Activated T-helper 9 cell treated with anti-CD3 and anti-CD28 coated beads, Interleukin-2, amount 50 U/mL, for 16 hours (primary cell): ENCODE measurements around the gene PLA2G6.
"Not testable (repeated sequence)": the region's sequence is repeated elsewhere in the genome, so short reads cannot be mapped to it uniquely, and the experiment has no call there.

Experiments
- DNase-seq: peaks from one replicate; pipeline ENCODE4 v3.0.0-alpha.2; 2020; ENCODE audit warnings: low read depth

Gene PLA2G6

GRCh38 chr22:38129021-38129420 lies 52.6 kb downstream of the PLA2G6 start:
- DNase-seq = no peak

DNA sequence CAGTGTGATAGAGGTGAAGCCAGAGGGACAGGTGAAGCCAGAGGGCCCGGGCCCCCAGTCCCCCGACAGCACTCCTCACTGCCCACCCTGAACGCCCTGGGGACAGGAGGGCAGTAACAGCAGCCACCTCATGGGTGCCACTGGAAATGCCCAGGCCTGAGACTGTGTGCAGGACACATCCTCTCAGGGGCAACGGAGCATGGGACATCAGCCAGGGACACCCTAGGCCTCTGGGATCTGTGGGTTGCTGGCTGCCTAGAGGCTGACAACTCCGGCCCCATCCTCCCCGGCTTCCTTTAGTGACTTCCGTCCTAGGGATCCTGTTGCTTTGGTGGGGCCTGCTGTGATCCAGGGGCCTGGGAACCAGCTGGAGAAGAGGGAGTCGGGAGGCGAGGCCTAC lies 53.8 kb downstream of the PLA2G6 start:
- no peak for DNase-seq

DNA sequence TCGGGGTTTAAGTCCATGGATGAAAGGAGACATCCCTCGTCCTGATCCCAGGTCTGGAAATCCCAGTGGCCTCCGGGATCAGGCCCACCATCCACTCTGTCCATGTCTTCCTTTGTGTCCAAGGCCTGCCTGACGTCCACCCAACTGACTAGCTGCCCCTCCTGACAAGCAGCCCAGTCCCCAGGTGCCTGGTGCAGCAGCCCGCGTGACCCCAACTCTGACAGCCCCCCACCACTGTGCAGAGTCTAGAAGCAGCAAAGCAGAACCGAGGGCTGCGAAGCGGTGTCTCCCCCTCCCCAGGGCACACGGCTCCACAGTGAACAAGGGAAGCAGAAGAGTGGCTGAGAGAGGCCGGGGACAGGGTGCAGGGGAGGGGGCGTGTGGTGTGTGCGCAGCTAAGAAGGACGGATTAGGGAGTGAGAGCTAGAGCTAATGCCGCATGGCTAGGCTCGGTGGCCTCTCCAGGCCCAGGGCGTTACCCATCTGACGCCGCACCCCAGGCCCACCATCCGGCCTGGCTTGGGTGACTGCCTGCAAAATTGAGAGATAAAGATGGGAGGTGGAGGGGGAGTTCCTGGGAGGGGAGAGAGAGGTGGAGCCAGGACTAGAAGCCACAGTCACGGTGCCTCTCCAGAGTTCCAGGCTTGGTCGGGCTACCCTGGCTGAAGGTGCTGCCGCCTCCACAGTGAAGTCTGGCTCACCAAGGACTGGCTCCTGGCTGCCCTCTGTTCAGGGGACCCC lies 54.5 kb downstream of the PLA2G6 start:
- DNase-seq = no peak

DNA sequence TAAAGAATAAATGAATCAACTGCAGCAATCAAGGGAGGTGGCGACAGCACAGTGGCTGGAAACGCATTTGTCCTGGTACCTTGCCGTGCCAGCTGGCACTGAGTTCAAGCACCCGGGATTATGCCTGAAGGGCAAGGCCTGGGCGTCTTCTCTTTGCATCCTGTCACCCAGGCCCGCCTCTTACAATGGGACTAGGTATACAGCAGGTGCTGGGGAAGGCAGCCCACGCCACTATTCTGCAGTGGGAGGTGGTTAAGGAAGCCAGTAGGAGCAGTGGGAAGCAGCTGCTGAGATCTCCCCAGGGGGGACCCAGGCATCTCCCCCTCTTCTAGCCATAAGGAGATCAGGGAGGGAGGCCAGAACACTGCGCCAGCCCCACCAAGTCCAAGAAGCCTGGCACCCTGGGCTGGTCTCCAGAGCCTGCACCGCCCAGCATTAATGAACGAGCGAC lies 55.9 kb downstream of the PLA2G6 start:
- no peak for DNase-seq

- DNase-seq = no peak
Measured at GRCh38 chr22:38125038-38125610, 56.5 kb downstream of the PLA2G6 start.

DNA sequence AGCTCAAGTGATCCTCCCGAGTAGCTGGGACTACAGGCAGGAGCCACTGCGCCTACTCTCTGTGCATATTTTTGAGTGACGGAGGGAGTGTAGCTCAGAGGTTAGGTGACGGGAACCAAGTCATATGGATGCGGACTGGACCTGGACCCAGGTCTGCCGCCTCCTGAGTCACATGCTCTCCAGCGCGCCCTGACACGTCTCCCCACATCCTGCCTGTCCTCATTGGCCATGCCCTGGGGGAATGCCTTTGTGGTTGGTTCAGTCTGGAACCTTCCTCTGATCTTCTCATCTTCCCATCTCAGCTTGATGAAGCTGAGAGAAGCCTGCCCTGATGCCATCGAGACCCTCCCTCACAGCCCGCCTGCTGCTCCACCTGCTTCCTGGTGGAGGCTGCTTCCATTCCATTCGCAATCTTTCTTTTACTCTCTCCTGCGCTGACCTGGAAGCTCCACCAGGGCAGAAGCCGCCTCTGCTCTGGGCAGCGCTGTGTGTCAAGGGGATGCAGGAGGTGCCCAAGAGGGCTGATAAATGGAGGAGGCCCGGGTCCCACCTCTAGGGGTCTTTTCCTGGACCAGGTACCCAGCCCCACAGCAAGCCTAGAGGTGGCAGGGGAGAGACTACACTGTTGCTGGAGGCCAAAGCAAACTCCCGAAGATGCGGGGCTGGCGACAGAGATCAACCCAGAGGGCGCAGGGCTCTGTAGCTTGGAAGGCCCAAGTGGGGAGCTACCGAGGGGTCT lies 57.2 kb downstream of the PLA2G6 start:
- DNase-seq = no peak

GRCh38 chr22:38122616-38123015 lies 59.0 kb downstream of the PLA2G6 start:
- DNase-seq = no peak

GRCh38 chr22:38120359-38121110 lies 61.1 kb downstream of the PLA2G6 start:
- DNase-seq = no peak

- DNase-seq = not testable (repeated sequence)
Measured at GRCh38 chr22:38118747-38119146, 62.9 kb downstream of the PLA2G6 start.

DNA sequence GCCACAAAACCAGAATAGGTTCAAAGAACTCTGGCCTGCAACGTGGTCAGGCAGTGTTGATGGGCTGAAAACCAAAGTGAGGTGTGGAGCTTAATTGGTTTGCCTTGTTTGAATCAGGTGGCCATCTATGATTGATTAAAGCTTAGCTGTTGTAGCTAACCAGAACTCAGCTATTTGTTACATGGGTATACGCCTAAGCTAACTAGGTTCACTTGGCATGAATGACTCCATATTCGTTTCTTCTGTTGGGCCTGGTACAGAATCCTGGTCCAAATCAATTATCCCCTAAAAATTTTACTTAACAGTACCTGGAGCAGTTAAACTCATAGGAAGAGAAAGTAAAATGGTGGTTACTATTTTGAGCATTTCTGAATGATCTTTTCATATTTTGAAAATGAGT lies 63.4 kb downstream of the PLA2G6 start:
- no peak for DNase-seq

DNA sequence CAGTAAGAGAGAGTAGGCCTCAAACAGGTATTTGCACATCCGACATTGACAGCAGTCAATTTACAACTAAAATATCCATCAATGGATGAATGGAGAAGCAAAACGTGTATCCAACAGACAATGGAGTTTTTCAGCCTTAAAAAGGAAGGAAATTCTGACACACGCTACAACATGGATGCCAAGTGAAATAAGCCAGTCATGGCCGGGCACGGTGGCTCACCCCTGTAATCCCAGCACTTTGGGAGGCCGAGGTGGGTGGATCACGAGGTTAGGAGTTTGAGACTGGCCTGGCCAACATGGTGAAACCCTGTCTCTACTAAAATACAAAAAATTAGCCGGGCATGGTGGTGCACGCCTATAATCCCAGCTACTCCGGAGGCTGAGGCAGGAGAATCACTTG lies 64.1 kb downstream of the PLA2G6 start:
- not testable (repeated sequence) for DNase-seq

DNA sequence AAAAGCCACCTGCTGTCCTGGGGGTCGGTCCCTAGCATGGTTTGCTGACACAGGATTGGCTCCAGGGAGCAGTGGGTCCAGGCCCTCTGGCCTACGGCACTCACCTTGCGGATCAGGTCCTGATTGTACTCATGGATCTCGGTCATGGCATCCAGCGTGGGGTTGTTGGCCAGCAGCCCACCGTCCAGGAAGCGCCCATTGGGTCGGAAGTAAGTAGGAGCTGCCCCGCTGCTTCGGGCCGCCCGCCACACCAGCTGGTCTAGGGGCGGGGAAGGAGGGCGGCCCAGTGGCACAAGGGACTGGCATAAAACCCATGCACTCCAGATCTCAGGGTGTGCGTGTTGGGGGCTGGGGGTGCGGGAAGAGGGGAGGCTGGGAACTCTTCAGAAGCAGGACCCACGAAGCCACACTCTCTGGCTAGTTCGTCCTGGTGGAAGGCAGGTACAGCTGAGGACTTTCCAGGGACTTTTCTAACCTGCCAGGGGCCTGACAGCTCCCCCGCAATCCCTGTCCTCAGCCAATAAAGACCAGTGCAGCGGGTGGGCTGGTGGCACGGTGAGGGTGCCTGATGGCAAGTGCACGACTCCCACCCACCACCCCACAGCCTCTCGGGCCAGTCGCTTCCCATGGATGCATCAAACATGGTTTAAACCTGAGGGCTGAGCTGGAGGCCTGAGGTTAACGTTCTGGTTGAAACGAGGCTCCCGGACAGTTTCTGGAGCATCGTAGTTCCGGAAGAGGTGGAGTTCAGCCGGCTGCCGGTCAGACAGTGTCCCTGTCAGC lies 66.0 kb downstream of the PLA2G6 start:
- no peak for DNase-seq

- DNase-seq = peak; percentile 58
Measured at GRCh38 chr22:38114484-38115398, 66.9 kb downstream of the PLA2G6 start.

- no peak for DNase-seq
Measured at GRCh38 chr22:38112381-38112780, 69.2 kb downstream of the PLA2G6 start.

- DNase-seq = no peak
Measured at GRCh38 chr22:38111925-38112355, 69.7 kb downstream of the PLA2G6 start.

GRCh38 chr22:38110863-38111852 lies 70.5 kb downstream of the PLA2G6 start:
- DNase-seq = no peak

- no peak for DNase-seq
Measured at GRCh38 chr22:38110008-38110862, 71.4 kb downstream of the PLA2G6 start, which contains the start of gene BAIAP2L2. BAIAP2L2 (minus strand) TSS chr22:38110684; CDS start chr22:38110525, 159 bp downstream.

DNA sequence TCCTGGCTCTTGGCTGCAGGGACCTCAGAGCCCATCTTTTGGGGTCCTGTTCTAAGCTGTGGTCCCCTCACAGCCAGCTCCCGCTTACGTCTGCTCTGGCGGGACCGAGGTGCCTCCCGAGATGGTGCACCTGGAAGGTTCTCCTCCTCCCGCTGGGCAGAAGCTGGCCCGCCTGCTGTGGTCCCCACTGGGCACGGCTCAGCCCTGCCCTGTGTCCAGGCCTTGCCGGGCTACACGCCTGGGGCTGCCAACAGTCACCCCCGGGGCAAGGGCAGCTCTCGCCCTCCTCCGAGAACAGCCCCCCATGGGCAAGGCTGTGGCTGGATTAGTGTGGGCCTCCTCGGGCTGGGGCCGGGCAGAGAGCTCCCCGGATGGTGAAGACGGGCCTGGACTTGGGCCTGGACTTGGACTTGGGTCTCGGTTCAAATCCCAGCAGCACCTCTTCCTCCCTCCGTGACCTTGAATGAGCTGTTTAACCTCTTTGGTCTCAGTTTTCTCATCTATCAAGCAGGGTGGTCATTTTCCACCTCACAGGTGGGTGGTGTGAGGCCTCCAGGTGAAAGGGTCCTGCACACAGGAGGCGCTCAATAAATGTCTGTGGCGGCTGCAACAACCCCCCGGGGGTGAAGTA lies 72.1 kb downstream of the PLA2G6 start:
- DNase-seq = no peak
